GM12872 (cell line): ENCODE measurements around the gene PHF20.

Experiments
- CTCF ChIP-seq: IDR thresholded peaks from 3 replicates; pipeline ENCODE4 v1.5.1; 2011; ENCODE audit warnings: low read depth, mild to moderate bottlenecking, low read length, moderate library complexity; ENCODE audit not compliant: insufficient read depth

PHF20 gene

GRCh38 chr20:35985806-35986205, 214.0 kb downstream of the PHF20 start:
- TF ChIP-seq CTCF = no peak

GRCh38 chr20:35988910-35989463, 217.2 kb downstream of the PHF20 start:
- TF ChIP-seq CTCF = no peak

GRCh38 chr20:35991142-35991771, 219.4 kb downstream of the PHF20 start:
- peak; percentile 60 for TF ChIP-seq CTCF

- peak; percentile 85 for TF ChIP-seq CTCF
These were observed 221.0 kb downstream of the PHF20 start for GRCh38 chr20:35992713-35993335.

- peak; percentile 95 for TF ChIP-seq CTCF
These were observed 223.2 kb downstream of the PHF20 start for GRCh38 chr20:35994994-35995453.
